GM18907 (cell line): Measurements from ENCODE around the gene ANXA2.
"Not testable (repeated sequence)": the region's sequence is repeated elsewhere in the genome, so short reads cannot be mapped to it uniquely, and the experiment has no call there.

Source experiments
- ATAC-seq: cut with Tn5 transposase; IDR thresholded peaks from one replicate; pipeline ENCODE4 v1.9.1; 2021; ENCODE audit warnings: mild to moderate bottlenecking, moderate library complexity; ENCODE audit not compliant: unreplicated experiment

The ANXA2 gene

GRCh38 chr15:60372227-60372626 lies 25.6 kb downstream of the ANXA2 start:
- no peak for ATAC-seq

GRCh38 chr15:60371175-60372051 lies 26.4 kb downstream of the ANXA2 start:
- ATAC-seq = no peak

- ATAC-seq = no peak
These were observed 27.0 kb downstream of the ANXA2 start for GRCh38 chr15:60370869-60371136.

- no peak for ATAC-seq
These were observed 27.5 kb downstream of the ANXA2 start for GRCh38 chr15:60370105-60370868.

GRCh38 chr15:60369696-60370095 lies 28.1 kb downstream of the ANXA2 start:
- ATAC-seq = no peak

- no peak for ATAC-seq
These were observed 33.2 kb downstream of the ANXA2 start for GRCh38 chr15:60364612-60364924.

- no peak for ATAC-seq
These were observed 33.7 kb downstream of the ANXA2 start for GRCh38 chr15:60363903-60364611.

GRCh38 chr15:60363087-60363549 lies 34.7 kb downstream of the ANXA2 start:
- ATAC-seq = no peak

GRCh38 chr15:60362321-60363086 lies 35.3 kb downstream of the ANXA2 start:
- no peak for ATAC-seq

- not testable (repeated sequence) for ATAC-seq
These were observed 38.0 kb downstream of the ANXA2 start for GRCh38 chr15:60359738-60360137.

- ATAC-seq = no peak
These were observed 38.7 kb downstream of the ANXA2 start for GRCh38 chr15:60358935-60359682.

GRCh38 chr15:60356832-60357231 lies 41.0 kb downstream of the ANXA2 start:
- ATAC-seq = no peak

- no peak for ATAC-seq
These were observed 42.5 kb downstream of the ANXA2 start for GRCh38 chr15:60355148-60355857.

- ATAC-seq = no peak
These were observed 44.4 kb downstream of the ANXA2 start for GRCh38 chr15:60353245-60353920.

- ATAC-seq = no peak
These were observed 45.3 kb downstream of the ANXA2 start for GRCh38 chr15:60352525-60352924.

- no peak for ATAC-seq
These were observed 46.7 kb downstream of the ANXA2 start for GRCh38 chr15:60351066-60351465.

- ATAC-seq = no peak
These were observed 47.7 kb downstream of the ANXA2 start for GRCh38 chr15:60350108-60350507.

- no peak for ATAC-seq
These were observed 48.2 kb downstream of the ANXA2 start for GRCh38 chr15:60349589-60349988.

- no peak for ATAC-seq
These were observed 50.2 kb downstream of the ANXA2 start for GRCh38 chr15:60347480-60348049.
